ENCODE measurements around the gene IGF2BP2.

IGF2BP2 gene

GRCh38 chr3:185852635-185853034 is 27.8 kb upstream of the IGF2BP2 start:
- DNase-seq = no peak
- TF ChIP-seq, protein P1, sequence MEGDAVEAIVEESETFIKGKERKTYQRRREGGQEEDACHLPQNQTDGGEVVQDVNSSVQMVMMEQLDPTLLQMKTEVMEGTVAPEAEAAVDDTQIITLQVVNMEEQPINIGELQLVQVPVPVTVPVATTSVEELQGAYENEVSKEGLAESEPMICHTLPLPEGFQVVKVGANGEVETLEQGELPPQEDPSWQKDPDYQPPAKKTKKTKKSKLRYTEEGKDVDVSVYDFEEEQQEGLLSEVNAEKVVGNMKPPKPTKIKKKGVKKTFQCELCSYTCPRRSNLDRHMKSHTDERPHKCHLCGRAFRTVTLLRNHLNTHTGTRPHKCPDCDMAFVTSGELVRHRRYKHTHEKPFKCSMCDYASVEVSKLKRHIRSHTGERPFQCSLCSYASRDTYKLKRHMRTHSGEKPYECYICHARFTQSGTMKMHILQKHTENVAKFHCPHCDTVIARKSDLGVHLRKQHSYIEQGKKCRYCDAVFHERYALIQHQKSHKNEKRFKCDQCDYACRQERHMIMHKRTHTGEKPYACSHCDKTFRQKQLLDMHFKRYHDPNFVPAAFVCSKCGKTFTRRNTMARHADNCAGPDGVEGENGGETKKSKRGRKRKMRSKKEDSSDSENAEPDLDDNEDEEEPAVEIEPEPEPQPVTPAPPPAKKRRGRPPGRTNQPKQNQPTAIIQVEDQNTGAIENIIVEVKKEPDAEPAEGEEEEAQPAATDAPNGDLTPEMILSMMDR (IDR thresholded peaks at IDR 0.05; ENCODE audit: low read length) = no peak
- TF ChIP-seq EZH2phosphoT487 (IDR thresholded peaks at IDR 0.05; ENCODE audit: low read length) = no peak
- H3K27ac ChIP-seq (ENCODE audit: low read length) = no peak overlapping the region
- H3K4me2 ChIP-seq (ENCODE audit: low read depth, low read length) = no peak overlapping the region
- H3K9me2 ChIP-seq (replicated peaks; ENCODE audit: insufficient read depth, low read length) = no peaks in the 10 kb centered on the region
- no peak overlapping the region for H2AFZ ChIP-seq (ENCODE audit: low read length)
- no peak overlapping the region for H3K4me3 ChIP-seq (ENCODE audit: low read length)
- no peaks in the 10 kb centered on the region for H3K4me1 ChIP-seq (ENCODE audit: low read length)
- H3K9ac ChIP-seq (ENCODE audit: low read length) = no peak overlapping the region
- no peaks in the 10 kb centered on the region for H3F3A ChIP-seq (ENCODE audit: insufficient read depth, low read length)
- H3K27me3 ChIP-seq (replicated peaks; ENCODE audit: insufficient read depth, low read length) = no peaks in the 10 kb centered on the region
- no peaks in the 10 kb centered on the region for H4K20me1 ChIP-seq (ENCODE audit: insufficient read depth, low read length)
- H3K79me2 ChIP-seq (ENCODE audit: low read length) = no peaks in the 10 kb centered on the region
- H3K36me3 ChIP-seq (replicated peaks; ENCODE audit: insufficient read depth, low read length) = no peaks in the 10 kb centered on the region
- no peaks in the 10 kb centered on the region for H3K9me3 ChIP-seq (replicated peaks; ENCODE audit: insufficient read depth, low read length)

DNA sequence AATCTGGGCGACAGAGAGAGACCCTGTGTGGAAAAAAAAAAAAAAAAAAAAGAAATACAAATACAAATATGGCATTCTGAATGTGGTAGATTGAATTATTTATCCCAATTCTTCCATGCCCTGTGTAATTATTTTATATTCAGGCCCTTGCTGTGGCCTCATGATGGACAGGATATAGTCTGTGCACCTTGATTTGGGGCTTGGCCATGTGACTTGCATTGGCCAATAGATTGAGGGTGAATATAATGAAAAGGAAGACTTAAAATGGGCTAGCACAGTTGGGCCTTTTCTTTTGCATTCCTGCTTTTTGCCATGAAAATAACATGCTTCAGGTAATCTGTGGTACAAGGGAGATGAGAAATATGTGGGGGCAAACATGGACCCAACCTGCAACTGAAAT is 27.1 kb upstream of the IGF2BP2 start:
- no peaks in the 10 kb centered on the region for H3K79me2 ChIP-seq (ENCODE audit: low read length)
- DNase-seq = no peak
- TF ChIP-seq, protein P1 (IDR thresholded peaks at IDR 0.05; ENCODE audit: low read length) = no peak
- no peak for TF ChIP-seq EZH2 (optimal IDR thresholded peaks at IDR 0.05; ENCODE audit: low read depth, low read length)
- no peak for TF ChIP-seq EZH2phosphoT487 (IDR thresholded peaks at IDR 0.05; ENCODE audit: low read length)
- H3K4me3 ChIP-seq (ENCODE audit: low read length) = no peak overlapping the region
- H3K4me1 ChIP-seq (ENCODE audit: low read length) = no peaks in the 10 kb centered on the region
- no peaks in the 10 kb centered on the region for H3K9me3 ChIP-seq (replicated peaks; ENCODE audit: insufficient read depth, low read length)
- no peak overlapping the region for H3K9ac ChIP-seq (ENCODE audit: low read length)
- no peak overlapping the region for H2AFZ ChIP-seq (ENCODE audit: low read length)
- no peaks in the 10 kb centered on the region for H3K36me3 ChIP-seq (replicated peaks; ENCODE audit: insufficient read depth, low read length)
- no peak overlapping the region for H3K4me2 ChIP-seq (ENCODE audit: low read depth, low read length)
- no peaks in the 10 kb centered on the region for H3K27me3 ChIP-seq (replicated peaks; ENCODE audit: insufficient read depth, low read length)
- no peaks in the 10 kb centered on the region for H3F3A ChIP-seq (ENCODE audit: insufficient read depth, low read length)
- no peaks in the 10 kb centered on the region for H3K9me2 ChIP-seq (replicated peaks; ENCODE audit: insufficient read depth, low read length)
- H4K20me1 ChIP-seq (ENCODE audit: insufficient read depth, low read length) = no peaks in the 10 kb centered on the region
- no peak overlapping the region for H3K27ac ChIP-seq (ENCODE audit: low read length)

GRCh38 chr3:185851046-185851445 is 26.2 kb upstream of the IGF2BP2 start:
- H2AFZ ChIP-seq (ENCODE audit: low read length) = no peak overlapping the region
- TF ChIP-seq EZH2 (optimal IDR thresholded peaks at IDR 0.05; ENCODE audit: low read depth, low read length) = no peak
- TF ChIP-seq EZH2phosphoT487 (IDR thresholded peaks at IDR 0.05; ENCODE audit: low read length) = no peak
- TF ChIP-seq, protein P1 (IDR thresholded peaks at IDR 0.05; ENCODE audit: low read length) = no peak
- no peaks in the 10 kb centered on the region for H3K79me2 ChIP-seq (ENCODE audit: low read length)
- H3K9ac ChIP-seq (ENCODE audit: low read length) = no peak overlapping the region
- H3K4me3 ChIP-seq (ENCODE audit: low read length) = no peak overlapping the region
- no peaks in the 10 kb centered on the region for H3K36me3 ChIP-seq (replicated peaks; ENCODE audit: insufficient read depth, low read length)
- no peaks in the 10 kb centered on the region for H4K20me1 ChIP-seq (ENCODE audit: insufficient read depth, low read length)
- H3K27me3 ChIP-seq (replicated peaks; ENCODE audit: insufficient read depth, low read length) = no peaks in the 10 kb centered on the region
- H3K4me2 ChIP-seq (ENCODE audit: low read depth, low read length) = no peak overlapping the region
- no peak overlapping the region for H3K27ac ChIP-seq (ENCODE audit: low read length)
- H3K9me2 ChIP-seq (replicated peaks; ENCODE audit: insufficient read depth, low read length) = no peaks in the 10 kb centered on the region
- DNase-seq = no peak
- H3K9me3 ChIP-seq (replicated peaks; ENCODE audit: insufficient read depth, low read length) = no peaks in the 10 kb centered on the region
- H3F3A ChIP-seq (ENCODE audit: insufficient read depth, low read length) = no peaks in the 10 kb centered on the region
- H3K4me1 ChIP-seq (ENCODE audit: low read length) = no peaks in the 10 kb centered on the region

Measured in MM.1S (cell line).